HG02610 (cell line): ENCODE results near the gene PCNX1.
"Not testable (repeated sequence)": the region's sequence is repeated elsewhere in the genome, so short reads cannot be mapped to it uniquely, and the experiment has no call there.

Experiments
- ATAC-seq: cut with Tn5 transposase; IDR thresholded peaks from one replicate; pipeline ENCODE4 v1.9.1; 2021; ENCODE audit warnings: mild to moderate bottlenecking, moderate library complexity; ENCODE audit not compliant: unreplicated experiment

The PCNX1 gene

GRCh38 chr14:71141701-71142374 lies 234.6 kb downstream of the PCNX1 start:
- ATAC-seq = no peak

- peak; percentile 47 for ATAC-seq
Observed at GRCh38 chr14:71142375-71143038, 235.2 kb downstream of the PCNX1 start.

DNA sequence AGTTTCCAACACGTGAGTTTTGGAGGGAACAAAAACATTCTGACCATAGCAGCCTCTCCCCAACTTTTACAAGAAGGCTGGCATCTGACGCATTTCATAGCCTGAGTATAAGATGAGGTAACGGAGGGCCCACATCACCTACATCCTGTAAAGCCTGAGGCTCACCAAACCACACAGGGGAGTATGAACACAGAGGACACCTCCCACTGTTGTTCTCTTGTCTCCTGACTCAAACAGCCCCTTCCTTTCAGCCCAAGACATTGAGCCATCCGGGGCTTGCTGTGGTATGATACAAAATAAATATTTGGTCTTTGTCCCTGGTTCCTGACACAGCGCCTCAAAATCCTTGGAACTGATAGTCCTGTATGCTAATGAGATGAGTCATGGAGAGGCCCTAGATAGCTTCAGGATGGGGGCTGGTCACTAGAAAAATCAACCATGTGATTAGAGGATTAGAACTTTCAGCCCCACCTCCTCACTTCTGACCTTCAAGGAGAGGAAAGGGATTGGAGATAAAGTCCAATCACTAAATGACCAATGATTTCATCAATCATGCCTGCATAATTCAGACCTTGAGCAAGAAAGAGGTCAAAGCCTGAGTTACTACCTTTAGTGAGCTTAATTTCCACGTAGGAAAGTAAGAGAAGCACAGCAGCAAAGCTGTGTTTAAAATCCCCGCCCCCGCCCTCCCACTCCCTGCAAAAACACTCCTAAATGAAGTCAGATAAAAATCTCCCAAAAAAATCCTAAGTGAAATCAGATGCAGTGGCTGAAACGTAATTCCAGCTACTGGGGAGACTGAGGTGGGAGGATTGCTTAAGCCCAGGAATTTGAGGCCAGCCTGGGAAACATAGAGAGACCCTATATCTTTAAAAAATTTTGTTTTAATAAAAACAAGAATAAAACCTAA lies 236.4 kb downstream of the PCNX1 start:
- ATAC-seq = no peak

DNA sequence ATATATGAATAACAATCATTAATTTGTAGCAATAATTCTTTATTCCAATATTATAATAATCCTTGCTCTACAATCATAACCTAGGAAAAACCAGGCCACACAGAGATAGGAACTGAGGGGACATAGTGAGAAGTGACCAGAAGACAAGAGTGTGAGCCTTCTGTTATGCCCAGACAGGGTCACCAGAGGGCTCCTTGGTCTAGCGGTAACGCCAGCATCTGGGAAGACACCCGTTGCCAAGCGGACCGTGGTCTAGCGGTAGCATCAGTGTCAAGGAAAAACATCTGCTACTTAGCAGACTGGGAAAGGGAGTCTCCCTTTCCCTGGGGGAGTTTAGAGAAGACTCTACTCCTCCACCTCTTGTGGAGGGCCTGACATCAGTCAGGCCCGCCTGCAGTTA lies 240.1 kb downstream of the PCNX1 start:
- not testable (repeated sequence) for ATAC-seq

GRCh38 chr14:71148627-71149026 lies 241.4 kb downstream of the PCNX1 start:
- ATAC-seq = no peak

DNA sequence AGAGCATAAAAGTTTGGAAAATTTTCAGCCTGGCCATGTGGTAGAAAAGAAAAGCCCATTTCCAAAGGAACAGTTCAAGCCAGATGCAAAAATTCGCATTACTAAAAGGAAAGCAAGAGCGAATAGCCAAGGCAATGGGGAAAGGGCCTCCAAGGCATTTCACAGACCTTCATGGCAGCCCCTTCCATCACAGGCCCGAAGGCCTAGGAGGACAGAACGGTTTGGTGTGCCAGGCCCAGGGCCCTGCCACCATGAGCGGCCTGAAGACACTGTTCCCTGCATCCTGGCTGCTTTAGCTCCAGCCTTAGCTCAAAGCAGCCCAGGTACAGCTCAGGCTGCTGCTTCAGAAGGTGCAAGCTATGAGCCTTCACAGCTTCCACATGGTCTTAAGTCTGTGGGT lies 243.5 kb downstream of the PCNX1 start:
- ATAC-seq = no peak

DNA sequence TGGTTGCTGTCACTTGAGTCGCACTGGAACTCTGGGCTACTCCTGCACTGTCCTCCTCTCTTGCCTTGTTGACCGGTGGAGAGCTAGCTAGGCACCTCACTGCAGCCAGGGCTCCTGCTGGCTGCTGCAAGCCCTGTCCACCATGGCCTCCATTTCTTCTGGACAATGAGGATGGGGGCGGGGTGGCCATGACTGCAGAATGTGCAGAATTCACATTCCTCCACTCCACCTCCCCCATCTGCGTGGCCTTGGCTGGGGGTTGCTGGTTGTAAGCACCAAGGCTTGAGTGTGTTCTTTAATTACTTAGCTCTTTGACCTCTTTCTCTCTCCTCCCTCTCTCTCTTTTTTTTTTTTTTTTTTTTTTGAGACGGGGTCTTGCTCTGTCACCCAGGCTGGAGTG lies 248.5 kb downstream of the PCNX1 start:
- ATAC-seq = no peak

- ATAC-seq = no peak
Observed at GRCh38 chr14:71163050-71163841, 256.0 kb downstream of the PCNX1 start.

- no peak for ATAC-seq
Observed at GRCh38 chr14:71163842-71164629, 256.8 kb downstream of the PCNX1 start.
